HG02943 (cell line): Measurements from ENCODE around the gene HIRA.
"Not testable (repeated sequence)": the region's sequence is repeated elsewhere in the genome, so short reads cannot be mapped to it uniquely, and the experiment has no call there.

Experiments used
- ATAC-seq: cut with Tn5 transposase; IDR thresholded peaks from one replicate; pipeline ENCODE4 v1.9.1; 2021; ENCODE audit warnings: mild to moderate bottlenecking, low read depth, moderate library complexity; ENCODE audit not compliant: unreplicated experiment

HIRA gene

DNA sequence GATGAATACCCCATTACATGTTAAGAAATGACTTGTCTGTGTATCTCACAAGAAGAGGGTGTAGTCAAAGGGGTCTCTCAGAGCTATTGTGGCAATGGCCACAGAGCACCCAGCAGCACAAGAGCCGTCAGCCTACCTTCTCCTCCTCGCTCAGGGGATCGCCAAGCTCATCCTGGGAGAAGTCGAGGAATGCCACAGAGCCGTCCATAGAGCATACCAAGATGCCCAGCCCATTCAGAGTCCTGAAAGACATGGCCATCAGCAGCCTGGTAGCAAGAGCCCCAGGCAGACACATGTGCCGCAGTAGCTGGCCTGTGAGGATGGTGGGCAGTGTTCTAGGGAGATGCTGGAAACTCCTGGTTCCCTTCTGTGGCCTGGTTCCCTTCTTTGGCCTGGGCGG is 44.0 kb downstream of the HIRA start:
- no peak for ATAC-seq

- no peak for ATAC-seq
These were observed 44.5 kb downstream of the HIRA start for GRCh38 chr22:19387038-19387437.

DNA sequence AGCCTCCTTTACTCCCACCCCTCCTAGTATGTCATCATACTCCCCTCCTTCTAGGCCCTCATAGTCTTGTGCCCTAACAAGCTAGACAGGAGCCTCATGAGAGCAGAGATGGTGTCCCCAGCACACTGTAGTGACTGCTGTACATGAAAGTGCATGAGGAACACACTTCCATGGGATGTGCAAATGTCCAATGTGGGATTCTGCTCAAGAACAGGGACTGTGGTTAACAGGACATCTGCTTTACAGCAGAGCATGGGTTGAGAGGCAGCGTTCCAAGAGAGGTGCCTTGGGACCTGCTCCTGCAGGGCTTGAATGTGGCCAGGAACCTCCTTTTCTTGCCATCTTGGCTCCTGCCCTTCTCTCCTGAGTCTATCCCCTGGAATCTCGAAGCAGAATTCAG is 45.3 kb downstream of the HIRA start:
- no peak for ATAC-seq

DNA sequence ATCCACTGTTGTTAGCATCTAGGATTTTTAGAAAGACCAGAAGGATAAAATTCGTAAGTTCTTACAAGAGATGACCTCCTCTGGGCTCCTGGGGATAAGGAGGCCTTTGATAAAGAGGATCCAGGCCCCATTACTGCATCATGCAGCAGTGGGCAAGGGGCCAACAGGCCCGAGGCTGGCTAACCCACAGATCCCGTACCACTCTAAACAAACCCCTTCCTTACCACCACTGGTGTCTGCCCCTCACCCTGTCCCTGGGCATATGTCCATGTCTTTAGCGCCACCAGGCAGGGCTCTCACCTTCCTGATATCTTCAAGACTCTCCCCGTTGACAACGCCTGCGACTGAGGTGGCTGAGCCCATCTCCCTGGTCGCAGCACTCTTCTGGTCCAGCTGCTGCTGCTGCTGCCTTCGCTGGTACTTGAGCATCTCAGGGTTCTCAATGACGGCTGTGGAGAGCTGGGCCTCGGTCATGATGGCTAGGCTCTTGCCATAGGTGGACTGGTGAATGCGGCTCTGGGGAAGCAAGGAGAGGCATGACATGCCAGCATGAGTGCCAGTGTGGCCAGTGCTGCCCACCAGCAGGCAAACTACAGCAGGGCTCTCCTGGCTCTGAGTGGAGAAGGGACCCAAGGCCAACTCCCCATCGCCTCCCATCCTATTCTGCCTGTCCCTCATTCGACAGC is 46.2 kb downstream of the HIRA start:
- no peak for ATAC-seq

- ATAC-seq = no peak
These were observed 48.2 kb downstream of the HIRA start for GRCh38 chr22:19383292-19383691.

DNA sequence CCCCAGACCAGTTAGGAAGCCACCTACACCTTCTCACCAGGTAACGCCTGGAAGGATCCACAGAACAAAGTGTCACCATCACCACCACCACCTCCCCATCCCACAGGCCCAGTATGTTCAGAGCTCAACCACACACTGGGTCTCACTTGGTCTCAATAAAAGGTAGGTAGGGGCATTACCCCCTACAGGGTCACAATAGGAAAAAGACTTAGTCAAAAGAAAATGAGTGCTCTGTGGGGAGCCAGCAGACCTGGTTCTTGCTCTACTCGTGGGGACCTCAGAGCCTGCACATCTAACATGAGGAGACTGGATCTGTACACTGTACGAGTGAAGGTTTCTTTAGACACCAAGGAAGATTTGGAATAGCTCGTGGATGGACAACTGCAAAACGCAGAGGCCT is 49.3 kb downstream of the HIRA start:
- no peak for ATAC-seq

DNA sequence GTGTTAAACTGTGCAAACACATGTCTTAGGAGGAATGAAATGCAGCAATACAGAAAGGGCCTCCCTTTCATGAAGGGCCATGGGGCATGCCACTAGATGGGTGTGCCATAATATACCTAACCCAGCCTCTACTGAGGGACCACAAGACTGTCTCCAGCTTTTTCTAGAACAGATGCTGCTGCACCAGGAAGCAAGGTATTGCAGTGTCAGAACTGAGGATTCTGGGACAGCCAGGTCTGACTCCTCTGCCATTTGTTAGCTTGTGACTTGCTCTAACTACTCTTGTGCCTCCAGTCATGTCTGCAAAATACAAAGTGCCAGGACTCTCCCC is 53.2 kb downstream of the HIRA start:
- ATAC-seq = no peak

GRCh38 chr22:19377565-19378343 is 53.8 kb downstream of the HIRA start:
- no peak for ATAC-seq

- no peak for ATAC-seq
These were observed 54.6 kb downstream of the HIRA start for GRCh38 chr22:19376971-19377370.

DNA sequence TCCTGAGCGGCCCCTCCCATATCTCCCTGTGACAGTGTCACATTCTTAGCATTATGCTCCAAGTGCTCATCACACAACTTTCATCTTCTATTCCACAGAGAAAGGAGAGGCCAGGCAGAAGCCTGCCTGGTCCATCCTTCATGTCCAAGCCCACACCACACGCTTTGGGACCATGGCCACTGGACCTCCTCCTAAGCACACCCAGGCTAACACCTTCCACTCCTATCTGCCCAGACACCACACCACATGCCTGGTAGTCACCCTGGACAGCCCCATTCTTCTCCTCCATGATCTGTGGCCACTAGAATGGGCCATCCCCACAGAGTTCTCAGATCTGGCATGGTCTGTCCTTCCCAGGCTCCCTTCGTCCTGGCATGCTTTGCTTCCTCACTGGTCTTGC is 55.3 kb downstream of the HIRA start:
- ATAC-seq = no peak

- ATAC-seq = no peak
These were observed 56.1 kb downstream of the HIRA start for GRCh38 chr22:19375435-19375834.

- no peak for ATAC-seq
These were observed 57.1 kb downstream of the HIRA start for GRCh38 chr22:19374410-19374809.

DNA sequence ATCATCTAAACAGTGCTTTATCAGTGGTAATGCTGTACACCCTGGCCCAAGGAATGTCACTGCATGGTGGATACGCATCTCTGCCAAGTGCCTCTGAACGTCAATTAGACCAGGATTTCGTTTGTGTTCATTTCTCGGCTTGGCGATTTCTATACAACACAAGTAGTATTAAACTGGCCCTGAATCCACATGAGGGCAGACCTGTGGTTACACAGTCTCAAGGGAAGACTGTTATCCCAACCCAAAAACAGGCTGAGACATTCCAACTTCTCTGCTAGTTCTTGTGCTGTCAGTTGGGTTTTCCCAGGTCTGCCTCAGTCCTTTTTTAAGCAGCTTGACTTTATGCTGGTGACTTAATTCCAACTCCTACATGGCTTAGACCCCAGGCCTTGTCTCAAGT is 58.1 kb downstream of the HIRA start:
- ATAC-seq = no peak

DNA sequence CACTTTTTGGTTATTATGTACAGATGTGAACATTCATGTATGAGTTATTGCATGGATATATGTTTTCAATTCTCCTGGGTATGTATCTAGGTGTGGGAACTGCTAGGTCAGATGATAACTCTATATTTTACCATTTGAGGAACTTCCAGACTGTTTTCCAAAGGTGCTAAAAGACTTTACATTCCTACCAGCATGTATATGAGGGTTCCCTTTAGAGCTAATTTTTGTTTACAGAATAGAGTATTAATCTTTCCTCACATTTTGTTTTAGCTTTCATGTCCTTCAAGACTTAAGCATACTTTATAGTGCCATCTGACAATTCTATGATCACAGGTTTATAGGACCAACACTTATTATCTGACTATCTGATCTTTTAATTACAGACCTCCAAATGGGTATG is 59.6 kb downstream of the HIRA start:
- ATAC-seq = no peak

- no peak for ATAC-seq
These were observed 62.7 kb downstream of the HIRA start for GRCh38 chr22:19368876-19369275.

DNA sequence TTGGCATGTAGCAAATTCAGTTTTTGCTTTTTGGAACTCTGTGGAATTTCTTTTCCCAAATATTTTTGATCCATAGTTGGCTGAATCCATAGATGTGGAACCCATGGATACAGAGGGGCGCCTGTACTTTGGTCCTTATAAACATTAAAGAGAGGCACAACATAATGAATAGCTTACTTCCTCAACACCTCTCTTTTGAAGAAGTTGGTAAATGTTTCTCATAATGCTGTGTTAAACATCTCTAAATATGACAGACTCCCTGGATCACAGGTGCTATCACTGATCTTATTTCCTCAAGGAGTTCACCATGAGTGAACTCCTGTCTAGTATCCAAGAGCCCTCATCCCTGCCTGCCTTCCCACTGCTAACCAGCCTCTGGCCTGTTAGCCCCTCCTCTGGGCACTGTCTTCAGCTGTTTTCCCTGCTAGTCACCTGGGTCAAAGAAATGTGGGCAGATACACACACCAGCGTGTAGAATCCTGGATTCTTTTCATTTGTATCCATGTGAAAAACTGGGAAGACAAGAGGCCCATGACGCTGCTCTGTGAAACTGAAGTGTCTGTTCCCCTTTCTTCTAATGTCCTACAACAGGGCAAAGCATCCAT is 63.7 kb downstream of the HIRA start:
- no peak for ATAC-seq

DNA sequence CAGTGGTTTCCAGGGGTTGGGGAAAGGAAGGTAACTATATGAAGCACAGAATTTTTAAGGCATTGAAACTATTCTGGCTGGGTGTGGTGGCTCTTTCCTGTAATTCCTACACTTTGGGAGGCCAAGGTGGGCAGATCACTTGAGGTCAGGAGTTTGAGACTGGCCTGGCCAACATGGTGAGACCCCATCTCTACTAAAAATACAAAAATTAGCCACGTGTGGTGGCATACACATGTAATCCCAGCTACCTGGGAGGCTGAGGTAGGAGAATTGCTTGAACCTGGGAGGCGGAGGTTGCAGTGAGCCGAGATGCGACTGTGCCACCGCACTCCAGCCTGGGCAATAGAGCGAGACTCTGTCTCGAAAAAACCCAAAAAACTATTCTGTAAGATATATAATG is 68.0 kb downstream of the HIRA start:
- ATAC-seq = not testable (repeated sequence)

DNA sequence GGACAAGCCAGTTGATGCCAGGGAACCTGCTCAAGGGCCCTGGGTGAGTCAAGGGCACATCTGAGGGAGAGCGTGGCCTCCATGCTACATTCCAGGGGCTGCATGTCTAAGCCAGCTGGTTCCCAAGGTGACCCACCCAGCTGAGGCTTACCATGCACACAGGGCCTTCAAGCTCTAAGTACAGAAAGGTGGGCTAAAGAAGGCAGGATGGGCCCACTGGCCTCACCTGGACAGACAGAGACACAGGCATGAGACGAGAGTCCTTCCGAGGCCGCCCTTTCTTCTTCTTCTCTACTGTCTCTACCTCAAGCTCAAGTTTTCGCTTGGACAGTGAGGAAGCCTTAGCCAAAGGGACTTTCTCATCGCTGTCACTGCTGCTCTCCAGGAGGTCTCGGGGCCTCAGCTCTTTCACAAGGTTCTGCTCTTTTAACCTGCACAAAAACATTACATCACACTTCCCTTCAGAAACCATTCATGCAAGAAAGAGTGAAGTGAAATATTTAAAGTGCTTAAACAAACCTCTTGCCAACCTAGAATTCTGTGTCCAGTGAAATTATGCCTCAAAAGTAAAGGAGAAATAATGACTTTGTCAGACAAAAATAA is 69.9 kb downstream of the HIRA start:
- ATAC-seq = no peak

- no peak for ATAC-seq
These were observed 70.7 kb downstream of the HIRA start for GRCh38 chr22:19360862-19361261.

- no peak for ATAC-seq
These were observed 71.2 kb downstream of the HIRA start for GRCh38 chr22:19360300-19360792.

DNA sequence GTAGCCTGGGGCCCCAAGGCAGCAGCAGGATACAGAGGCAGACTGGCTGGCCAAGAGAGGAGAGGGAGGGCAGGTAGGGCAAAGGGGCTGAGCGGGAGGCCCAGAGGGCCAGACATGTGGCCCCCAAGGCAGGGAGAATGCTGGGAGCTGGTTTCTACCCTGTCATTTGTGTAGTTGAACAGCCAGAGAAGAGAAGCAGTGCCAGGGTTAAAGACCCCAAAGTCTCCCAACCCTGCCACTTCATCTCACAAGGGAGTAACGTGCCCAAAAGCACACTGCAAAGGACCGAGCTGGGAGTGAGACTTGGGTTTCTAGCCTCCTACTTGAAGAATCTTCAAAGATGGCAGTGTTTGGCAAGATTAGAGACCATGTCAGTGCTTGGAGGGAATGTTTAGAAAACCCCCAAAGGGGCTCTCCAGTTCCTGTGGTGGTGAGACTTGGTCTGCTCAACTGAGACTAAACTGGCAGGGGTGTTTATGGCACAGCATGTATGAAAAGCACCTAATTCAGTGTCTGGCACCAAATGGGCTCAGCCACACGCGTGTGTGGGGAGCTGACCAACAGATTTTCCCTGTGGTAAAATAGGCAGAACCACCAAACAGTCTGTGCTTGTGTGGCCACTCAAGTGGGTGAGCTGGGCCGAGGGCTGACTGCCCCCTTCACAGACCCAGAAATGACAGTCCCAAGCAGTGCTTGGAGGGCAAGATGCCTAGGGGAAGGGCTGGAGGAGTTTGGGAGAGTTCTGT is 71.8 kb downstream of the HIRA start:
- no peak for ATAC-seq
